SK-N-SH (cell line): ENCODE results near the gene TEAD1.

Source experiments
- CTCF ChIP-seq: fragments of 200-600 bp; sonication (generic); IDR thresholded peaks from 2 replicates; pipeline ENCODE4 v1.6.1; 2017; ENCODE audit warnings: antibody characterized with exemption, mild to moderate bottlenecking, moderate library complexity
- EP300 ChIP-seq, 2 experiments: IDR thresholded peaks; 2 replicates each; pipeline versions ENCODE4 v1.4.0 to v1.6.1; 2012; ENCODE audit warnings: borderline replicate concordance in 1 of 2, low read depth in 1 of 2, low read length in 1 of 2
- GATA2 ChIP-seq: sonication (generic); formaldehyde crosslinking; IDR thresholded peaks from 2 replicates; pipeline ENCODE4 v1.5.0; 2020; ENCODE audit warnings: mild to moderate bottlenecking, missing genetic modification reagents
- RAD21 ChIP-seq: IDR thresholded peaks from 2 replicates; pipeline ENCODE4 v1.6.1; 2012; ENCODE audit warnings: mild to moderate bottlenecking, low read length
- REST ChIP-seq: IDR thresholded peaks from 2 replicates; pipeline ENCODE4 v1.6.1; 2012; ENCODE audit warnings: mild to moderate bottlenecking, low read depth, low read length, moderate library complexity
- TAF1 ChIP-seq: IDR thresholded peaks from 2 replicates; pipeline ENCODE4 v1.6.1; 2012; ENCODE audit warnings: low read depth, mild to moderate bottlenecking, low read length, moderate library complexity, borderline replicate concordance

- TF ChIP-seq RAD21, result no peak
- TF ChIP-seq CTCF, result no peak
- no peak for TF ChIP-seq REST
- no peak for TF ChIP-seq TAF1
- TF ChIP-seq GATA2 (CRISPR knock-in tag), result no peak
- no peak for TF ChIP-seq EP300 (IDR thresholded peaks at IDR 0.05; ENCODE audit: borderline replicate concordance in 1 of 2, low read depth in 1 of 2, low read length in 1 of 2)
Observed at GRCh38 chr11:12993626-12994025, 319.4 kb downstream of the TEAD1 start.
